IMR-90 (cell line): ENCODE data around the gene SKP1.

Experiments
- BHLHE40 ChIP-seq: fragments of 150-350 bp; IDR thresholded peaks from 2 replicates; pipeline ENCODE4 v1.6.1; 2016; ENCODE audit warnings: mild to moderate bottlenecking, low read depth, low read length
- CEBPB ChIP-seq: IDR thresholded peaks from 2 replicates; pipeline ENCODE4 v1.6.1; 2012; ENCODE audit warnings: low read depth, low read length, improper control_type of control experiment
- NFE2L2 ChIP-seq: fragments of 150-350 bp; IDR thresholded peaks from 2 replicates; pipeline ENCODE4 v1.6.1; 2016; ENCODE audit warnings: low read depth, mild to moderate bottlenecking, low read length
- POLR2A ChIP-seq: IDR thresholded peaks from 2 replicates; pipeline ENCODE4 v1.6.1; 2012; ENCODE audit warnings: mild to moderate bottlenecking, low read depth, low read length
- RAD21 ChIP-seq: IDR thresholded peaks from 2 replicates; pipeline ENCODE4 v1.6.1; 2012; ENCODE audit warnings: low read length, improper control_type of control experiment
- RCOR1 ChIP-seq: IDR thresholded peaks from 2 replicates; pipeline ENCODE4 v1.6.1; 2012; ENCODE audit warnings: mild to moderate bottlenecking, low read length, improper control_type of control experiment; ENCODE audit not compliant: insufficient replicate concordance
- SMC3 ChIP-seq: fragments of 150-350 bp; IDR thresholded peaks from 2 replicates; pipeline ENCODE4 v1.6.1; 2016; ENCODE audit warnings: low read depth, mild to moderate bottlenecking, antibody characterized with exemption, low read length, moderate library complexity
- TF ChIP-seq, protein P1 (sequence below): conservative IDR thresholded peaks from 2 replicates; pipeline ENCODE4 v1.5.1; 2012; ENCODE audit warnings: mild to moderate bottlenecking, low read depth, low read length, improper control_type of control experiment

GRCh38 chr5:134215757-134216156 is 39.0 kb upstream of the SKP1 start:
- TF ChIP-seq POLR2A (no peak), SMC3 (no peak), CEBPB (no peak), RCOR1 (no peak), RAD21 (no peak), BHLHE40 (no peak), NFE2L2 (no peak)
- TF ChIP-seq, protein P1, sequence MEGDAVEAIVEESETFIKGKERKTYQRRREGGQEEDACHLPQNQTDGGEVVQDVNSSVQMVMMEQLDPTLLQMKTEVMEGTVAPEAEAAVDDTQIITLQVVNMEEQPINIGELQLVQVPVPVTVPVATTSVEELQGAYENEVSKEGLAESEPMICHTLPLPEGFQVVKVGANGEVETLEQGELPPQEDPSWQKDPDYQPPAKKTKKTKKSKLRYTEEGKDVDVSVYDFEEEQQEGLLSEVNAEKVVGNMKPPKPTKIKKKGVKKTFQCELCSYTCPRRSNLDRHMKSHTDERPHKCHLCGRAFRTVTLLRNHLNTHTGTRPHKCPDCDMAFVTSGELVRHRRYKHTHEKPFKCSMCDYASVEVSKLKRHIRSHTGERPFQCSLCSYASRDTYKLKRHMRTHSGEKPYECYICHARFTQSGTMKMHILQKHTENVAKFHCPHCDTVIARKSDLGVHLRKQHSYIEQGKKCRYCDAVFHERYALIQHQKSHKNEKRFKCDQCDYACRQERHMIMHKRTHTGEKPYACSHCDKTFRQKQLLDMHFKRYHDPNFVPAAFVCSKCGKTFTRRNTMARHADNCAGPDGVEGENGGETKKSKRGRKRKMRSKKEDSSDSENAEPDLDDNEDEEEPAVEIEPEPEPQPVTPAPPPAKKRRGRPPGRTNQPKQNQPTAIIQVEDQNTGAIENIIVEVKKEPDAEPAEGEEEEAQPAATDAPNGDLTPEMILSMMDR = no peak
